Measurements from ENCODE around the gene PLEKHH2. TPM values are rescaled to one million over a fixed set of nuclear protein-coding genes. Genes with fewer than 3 reads are reported as not detected.

Gene PLEKHH2
- total RNA-seq, 2 donors from 2014 or later: 5.0 to 5.3 TPM

- H3K9me3 Mint-ChIP-seq: no peaks in the 10 kb centered on the region
- no peak for DNase-seq
- H3K36me3 Mint-ChIP-seq (ENCODE audit: low read depth): no peaks in the 10 kb centered on the region
- no peak overlapping the region for H3K4me3 Mint-ChIP-seq
- Histone ChIP-seq H3K27me3 (ENCODE audit: control insufficient read depth, insufficient read depth, low read length, poor library complexity, severe bottlenecking) (no peaks in the 10 kb centered on the region), H3K9ac (ENCODE audit: extremely low read depth, low read length, poor library complexity, severe bottlenecking) (no peak overlapping the region), H3K36me3 (ENCODE audit: control insufficient read depth, insufficient read depth, low read length) (no peaks in the 10 kb centered on the region), H3K27ac (ENCODE audit: low read depth, low read length) (no peak overlapping the region), H3K9me3 (ENCODE audit: control insufficient read depth, low read length) (no peaks in the 10 kb centered on the region), H3K4me3 (ENCODE audit: low read length) (no peak overlapping the region), H3K4me1 (ENCODE audit: control insufficient read depth, insufficient read depth, low read length) (no peaks in the 10 kb centered on the region)
- WGBS, 2 experiments (ENCODE audit: insufficient coverage in 1 of 2, insufficient read length in 1 of 2): 77 to 87% methylated on average over 4 to 5 of the region's 5 CpGs
- peaks cover 11% of the 10 kb centered on the region for H3K4me1 Mint-ChIP-seq
- H3K27me3 Mint-ChIP-seq (ENCODE audit: insufficient read depth): no peaks in the 10 kb centered on the region
- TF ChIP-seq CTCF (conservative IDR thresholded peaks at IDR 0.05): no peak
- H3K27ac Mint-ChIP-seq: no peak overlapping the region
These were observed 111.3 kb downstream of the PLEKHH2 start for GRCh38 chr2:43748333-43748732.

DNA sequence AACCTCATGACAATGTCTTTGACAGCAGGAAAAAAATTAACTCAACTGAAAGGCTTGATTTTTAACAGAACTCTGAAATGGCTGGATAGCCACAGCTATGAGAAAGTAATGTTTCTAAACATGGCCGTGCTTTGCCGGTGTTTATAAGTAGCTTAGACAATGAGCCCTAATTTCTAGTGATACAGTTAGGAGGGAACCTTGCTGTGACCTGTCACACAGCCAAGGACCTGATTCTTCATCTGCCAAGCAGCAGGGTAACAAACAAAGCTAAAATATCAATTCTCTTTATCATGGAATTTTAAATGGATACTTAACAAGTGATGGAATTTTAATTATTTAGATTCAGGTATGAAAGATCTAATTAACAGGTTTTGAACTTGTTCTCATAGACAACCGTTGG lies 112.5 kb downstream of the PLEKHH2 start:
- no peak for TF ChIP-seq CTCF (conservative IDR thresholded peaks at IDR 0.05)
- peaks cover 11% of the 10 kb centered on the region for H3K4me1 Mint-ChIP-seq
- no peaks in the 10 kb centered on the region for H3K36me3 ChIP-seq (ENCODE audit: control insufficient read depth, insufficient read depth, low read length)

DNA sequence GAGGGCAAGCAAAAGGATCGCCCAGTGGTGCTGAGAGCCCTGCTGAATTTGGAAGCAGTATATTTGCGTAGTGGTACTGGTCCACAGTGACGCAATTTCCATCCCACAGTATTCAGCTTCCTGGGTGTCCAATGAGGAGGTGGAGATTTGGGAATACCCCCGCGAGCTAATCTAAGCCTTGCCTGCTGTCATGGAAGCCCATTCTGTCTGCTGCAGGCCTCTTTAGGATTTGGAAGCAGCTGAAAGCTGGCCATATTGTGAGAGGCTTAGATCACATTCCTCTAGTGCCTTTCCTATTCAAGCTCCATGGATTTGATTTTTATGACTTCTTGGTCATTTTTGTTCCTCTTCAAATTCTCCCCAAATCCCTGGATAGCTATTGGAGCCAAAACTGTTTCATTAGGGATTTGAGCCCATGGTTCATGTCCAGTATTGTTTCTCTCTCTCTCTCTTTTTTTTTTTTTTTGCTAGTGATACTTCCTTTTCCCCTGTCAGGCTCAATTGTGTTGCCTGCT lies 114.5 kb downstream of the PLEKHH2 start:
- no peak for TF ChIP-seq CTCF (conservative IDR thresholded peaks at IDR 0.05)
- 90 to 93% methylated on average over 4 to 5 of the region's 5 CpGs for WGBS, 2 experiments (ENCODE audit: insufficient coverage in 1 of 2, insufficient read length in 1 of 2)
- no peaks in the 10 kb centered on the region for H3K27me3 ChIP-seq (ENCODE audit: control insufficient read depth, insufficient read depth, low read length, poor library complexity, severe bottlenecking)
- H3K27ac ChIP-seq (ENCODE audit: low read depth, low read length): no peak overlapping the region
- no peak overlapping the region for H3K9ac ChIP-seq (ENCODE audit: extremely low read depth, low read length, poor library complexity, severe bottlenecking)
- H3K9me3 ChIP-seq (ENCODE audit: control insufficient read depth, low read length): no peaks in the 10 kb centered on the region
- no peaks in the 10 kb centered on the region for H3K36me3 ChIP-seq (ENCODE audit: control insufficient read depth, insufficient read depth, low read length)
- Mint-ChIP-seq H3K4me1 (peaks cover 11% of the 10 kb centered on the region), H3K27ac (no peak overlapping the region), H3K27me3 (ENCODE audit: insufficient read depth) (no peaks in the 10 kb centered on the region), H3K9me3 (no peaks in the 10 kb centered on the region), H3K36me3 (ENCODE audit: low read depth) (no peaks in the 10 kb centered on the region), H3K4me3 (no peak overlapping the region)
- no peaks in the 10 kb centered on the region for H3K4me1 ChIP-seq (ENCODE audit: control insufficient read depth, insufficient read depth, low read length)
- H3K4me3 ChIP-seq (ENCODE audit: low read length): no peak overlapping the region
- no peak for DNase-seq

More for the DNA sequence above, 112.5 kb downstream of the PLEKHH2 start:
- H3K4me1 ChIP-seq (ENCODE audit: control insufficient read depth, insufficient read depth, low read length): no peaks in the 10 kb centered on the region
- WGBS, 2 experiments (ENCODE audit: insufficient coverage in 1 of 2, insufficient read length in 1 of 2): 82 to 95% methylated on average over 2 to 3 of the region's 3 CpGs
- H3K36me3 Mint-ChIP-seq (ENCODE audit: low read depth): no peaks in the 10 kb centered on the region
- no peak overlapping the region for H3K4me3 ChIP-seq (ENCODE audit: low read length)
- H3K4me3 Mint-ChIP-seq: no peak overlapping the region
- H3K9ac ChIP-seq (ENCODE audit: extremely low read depth, low read length, poor library complexity, severe bottlenecking): no peak overlapping the region
- H3K27ac Mint-ChIP-seq: no peak overlapping the region
- no peaks in the 10 kb centered on the region for H3K9me3 ChIP-seq (ENCODE audit: control insufficient read depth, low read length)
- DNase-seq: no peak
- H3K27me3 Mint-ChIP-seq (ENCODE audit: insufficient read depth): no peaks in the 10 kb centered on the region
- H3K27me3 ChIP-seq (ENCODE audit: control insufficient read depth, insufficient read depth, low read length, poor library complexity, severe bottlenecking): no peaks in the 10 kb centered on the region
- H3K27ac ChIP-seq (ENCODE audit: low read depth, low read length): peak overlapping the region; percentile 28
- no peaks in the 10 kb centered on the region for H3K9me3 Mint-ChIP-seq

All from endodermal cell (in vitro differentiated cells).